ENCODE measurements around the gene FOXL3. TPM values are rescaled to one million over a fixed set of nuclear protein-coding genes. Genes with fewer than 3 reads are reported as not detected.
"Not testable (repeated sequence)": the region's sequence is repeated elsewhere in the genome, so short reads cannot be mapped to it uniquely, and the experiment has no call there.

The FOXL3 gene
- total RNA-seq = not detected in 2 replicates
- polyA plus RNA-seq (2012) = not detected

- DNase-seq (ENCODE audit: low read depth) = no peak
Measured at GRCh38 chr7:289756-290553, at the start of gene FOXL3. TSS of gene FOXL3 (plus strand) at chr7:290170. CDS start at chr7:290170, 0 bp downstream.

- no peak for DNase-seq (ENCODE audit: low read depth)
Measured at GRCh38 chr7:240887-241421, 49.0 kb upstream of the FOXL3 start.

- no peak for DNase-seq (ENCODE audit: low read depth)
Measured at GRCh38 chr7:241513-241912, 48.5 kb upstream of the FOXL3 start.

- not testable (repeated sequence) for DNase-seq (ENCODE audit: low read depth)
Measured at GRCh38 chr7:242826-243579, 47.0 kb upstream of the FOXL3 start.

GRCh38 chr7:243580-243978, 46.4 kb upstream of the FOXL3 start:
- DNase-seq (ENCODE audit: low read depth) = not testable (repeated sequence)

- DNase-seq (ENCODE audit: low read depth) = no peak
Measured at GRCh38 chr7:244974-245373, 45.0 kb upstream of the FOXL3 start.

GRCh38 chr7:245574-246295, 44.2 kb upstream of the FOXL3 start:
- DNase-seq (ENCODE audit: low read depth) = no peak

GRCh38 chr7:246451-246850, 43.5 kb upstream of the FOXL3 start:
- DNase-seq (ENCODE audit: low read depth) = no peak

GRCh38 chr7:247181-247580, 42.8 kb upstream of the FOXL3 start:
- DNase-seq (ENCODE audit: low read depth) = no peak

- no peak for DNase-seq (ENCODE audit: low read depth)
Measured at GRCh38 chr7:247636-248035, 42.3 kb upstream of the FOXL3 start.

GRCh38 chr7:248732-249435, 41.1 kb upstream of the FOXL3 start:
- no peak for DNase-seq (ENCODE audit: low read depth)

- no peak for DNase-seq (ENCODE audit: low read depth)
Measured at GRCh38 chr7:249989-250388, 40.0 kb upstream of the FOXL3 start.

GRCh38 chr7:250523-250922, 39.4 kb upstream of the FOXL3 start:
- no peak for DNase-seq (ENCODE audit: low read depth)

GRCh38 chr7:251005-251404, 39.0 kb upstream of the FOXL3 start:
- no peak for DNase-seq (ENCODE audit: low read depth)

GRCh38 chr7:251446-252175, 38.4 kb upstream of the FOXL3 start:
- no peak for DNase-seq (ENCODE audit: low read depth)

GRCh38 chr7:252216-252965, 37.6 kb upstream of the FOXL3 start:
- no peak for DNase-seq (ENCODE audit: low read depth)

- no peak for DNase-seq (ENCODE audit: low read depth)
Measured at GRCh38 chr7:252981-253380, 37.0 kb upstream of the FOXL3 start.

- DNase-seq (ENCODE audit: low read depth) = no peak
Measured at GRCh38 chr7:253581-254336, 36.2 kb upstream of the FOXL3 start.
